AG04449 (cell line): Measurements from ENCODE around the gene CDX2.

Experiments used
- CTCF ChIA-PET: fragments of 350-600 bp; formaldehyde crosslinking; extraction: SDS; loops from one replicate; lab custom pipeline; 2021; ENCODE audit warnings: antibody characterized with exemption; lab: Yijun Ruan, JAX
- POLR2A ChIA-PET: fragments of 400-600, 350-600 bp; formaldehyde crosslinking; extraction: SDS; loops from one replicate; lab custom pipeline; 2020; ENCODE audit warnings: antibody characterized with exemption, inconsistent platforms; lab: Yijun Ruan, JAX
- DNase-seq: peaks from one replicate; pipeline ENCODE4 v3.0.0-alpha.2; 2010; ENCODE audit warnings: low read depth, low spot score
- H3K4me3 ChIP-seq: 2 replicates; pipeline ENCODE4 v1.5.1; 2011; ENCODE audit warnings: low read depth, mild to moderate bottlenecking, control low read depth, low read length
- CTCF ChIP-seq: IDR thresholded peaks from one replicate; pipeline ENCODE4 v1.5.1; 2011; ENCODE audit warnings: mild to moderate bottlenecking, moderate library complexity, low read length, control low read depth, inconsistent platforms; ENCODE audit not compliant: insufficient read depth; ENCODE audit errors: missing control alignments

The CDX2 gene

GRCh38 chr13:27991881-27992280 lies 22.8 kb upstream of the CDX2 start:
- CTCF ChIA-PET: interaction anchor here (0.6 to 13.3 kb wide), 3 partner anchors 163 to 630 kb away, joined by 3 to 321 read pairs (median 5); no protein-coding TSS in a partner anchor
- no peak for TF ChIP-seq CTCF
- no peak overlapping the region for H3K4me3 ChIP-seq
- no peak for DNase-seq
- POLR2A ChIA-PET: no interaction called here

- no peak for TF ChIP-seq CTCF
- POLR2A ChIA-PET: no interaction called here
- DNase-seq: no peak
- CTCF ChIA-PET: interaction anchor here (0.8 to 13.3 kb wide), 4 partner anchors 24 to 625 kb away, joined by 3 to 321 read pairs (median 154); no protein-coding TSS in a partner anchor
- no peak within 1 kb of the TSS for H3K4me3 ChIP-seq
Measured at GRCh38 chr13:27988520-27988919, 19.4 kb upstream of the CDX2 start, which contains the start of gene URAD. Gene URAD, minus strand, starts transcription at chr13:27988693. Its CDS starts 56 bp downstream, at chr13:27988637.

GRCh38 chr13:27985600-27985999 lies 16.5 kb upstream of the CDX2 start:
- no peak overlapping the region for H3K4me3 ChIP-seq
- ChIA-PET POLR2A (no interaction called here), CTCF (interaction anchor here (1.0 to 13.3 kb wide), 17 partner anchors 8 to 1000 kb away, joined by 3 to 321 read pairs (median 24); no protein-coding TSS in a partner anchor)
- no peak for DNase-seq
- no peak for TF ChIP-seq CTCF

- TF ChIP-seq CTCF: no peak
- H3K4me3 ChIP-seq: no peak overlapping the region
- CTCF ChIA-PET: interaction anchor here (0.9 to 13.3 kb wide), 12 partner anchors 7 to 619 kb away, joined by 3 to 321 read pairs (median 26); no protein-coding TSS in a partner anchor
- POLR2A ChIA-PET: no interaction called here
- DNase-seq: no peak
Measured at GRCh38 chr13:27982361-27982760, 13.2 kb upstream of the CDX2 start.

- CTCF ChIA-PET: interaction anchor here (0.6 to 13.3 kb wide), 7 partner anchors 9 to 618 kb away, joined by 3 to 321 read pairs (median 4); no protein-coding TSS in a partner anchor
- POLR2A ChIA-PET: no interaction called here
Measured at GRCh38 chr13:27981006-27981708, 12.0 kb upstream of the CDX2 start.

More at GRCh38 chr13:27981006-27981708, 12.0 kb upstream of the CDX2 start:
- TF ChIP-seq CTCF: no peak
- no peak overlapping the region for H3K4me3 ChIP-seq
- DNase-seq: no peak
